Natural killer cell treated with Interleukin-12 subunit alpha and Interleukin-12 subunit beta and Interleukin-15 and Interleukin-18, amount 100 ng/mL, for 72 hours (primary cell): Measurements from ENCODE around the gene LCA5L. TPM values are rescaled to one million over a fixed set of nuclear protein-coding genes. Genes with fewer than 3 reads are reported as not detected.

Source experiments
- ATAC-seq, 2 donors: fragments of 150-1000 bp; cut with Tn5 transposase in 1 of 2; sonication (Bioruptor Pico), chemical (Tn5 transposase) in 1 of 2; 2 replicates each; pipeline ENCODE4 v1.10.0; 2021
- DNase-seq: peaks from one replicate; pipeline ENCODE4 v3.0.0; 2022; ENCODE audit warnings: low spot score
- H3K27ac Mint-ChIP-seq, 2 donors: 1 replicate in 1 of 2; 2 replicates in 1 of 2; pipeline ENCODE4 v1.8.0; 2022; ENCODE audit warnings: mixed read lengths in 2 of 2, mild to moderate bottlenecking in 1 of 2, moderate library complexity in 1 of 2
- H3K27me3 Mint-ChIP-seq, 2 donors: 1 replicate in 1 of 2; 2 replicates in 1 of 2; pipeline ENCODE4 v1.8.0; 2022; ENCODE audit warnings: mixed read lengths in 2 of 2
- H3K36me3 Mint-ChIP-seq: one replicate; pipeline ENCODE4 v1.8.0; 2022; ENCODE audit warnings: mixed read lengths
- H3K4me1 Mint-ChIP-seq, 2 donors: 1 replicate in 1 of 2; 2 replicates in 1 of 2; pipeline ENCODE4 v1.8.0; 2022; ENCODE audit warnings: low read depth in 2 of 2, mixed read lengths in 2 of 2, mild to moderate bottlenecking in 1 of 2
- H3K4me3 Mint-ChIP-seq: one replicate; pipeline ENCODE4 v1.8.0; 2022; ENCODE audit warnings: mixed read lengths
- H3K9me3 Mint-ChIP-seq: 2 replicates; pipeline ENCODE4 v1.8.0; 2022; ENCODE audit warnings: mixed read lengths
- total RNA-seq, 2 donors: library from RNA; stranded (reverse); gene quantifications; one replicate each; pipeline ENCODE4 v1.2.3, GENCODE V29; 2022

The LCA5L gene
- total RNA-seq, 2 donors from 2014 or later = not detected

GRCh38 chr21:39367783-39368182 lies 77.8 kb downstream of the LCA5L start:
- ATAC-seq = no peak
- H3K36me3 Mint-ChIP-seq = no peaks in the 10 kb centered on the region
- H3K4me1 Mint-ChIP-seq = no peaks in the 10 kb centered on the region
- H3K27me3 Mint-ChIP-seq = peaks cover 0 to 12% of the 10 kb centered on the region in 2 donors
- no peak overlapping the region for H3K27ac Mint-ChIP-seq
- H3K9me3 Mint-ChIP-seq = no peaks in the 10 kb centered on the region
- DNase-seq = no peak
- H3K4me3 Mint-ChIP-seq = no peak overlapping the region

- H3K27me3 Mint-ChIP-seq = peaks cover 10 to 21% of the 10 kb centered on the region in 2 donors
- no peaks in the 10 kb centered on the region for H3K36me3 Mint-ChIP-seq
- no peak overlapping the region for H3K4me3 Mint-ChIP-seq
- peaks cover 0 to 8% of the 10 kb centered on the region in 2 donors for H3K4me1 Mint-ChIP-seq
- DNase-seq (no peak), ATAC-seq (no peak)
- H3K9me3 Mint-ChIP-seq = no peaks in the 10 kb centered on the region
- no peak overlapping the region for H3K27ac Mint-ChIP-seq
Measured at GRCh38 chr21:39366563-39366962, 79.0 kb downstream of the LCA5L start.

- ATAC-seq (no peak), DNase-seq (no peak)
- Mint-ChIP-seq H3K27ac (no peak overlapping the region), H3K4me3 (no peak overlapping the region), H3K4me1 (peaks cover 0 to 8% of the 10 kb centered on the region in 2 donors), H3K36me3 (no peaks in the 10 kb centered on the region), H3K27me3 (peaks cover 23 to 25% of the 10 kb centered on the region in 2 donors), H3K9me3 (no peaks in the 10 kb centered on the region)
Measured at GRCh38 chr21:39364949-39365348, 80.6 kb downstream of the LCA5L start.

DNA sequence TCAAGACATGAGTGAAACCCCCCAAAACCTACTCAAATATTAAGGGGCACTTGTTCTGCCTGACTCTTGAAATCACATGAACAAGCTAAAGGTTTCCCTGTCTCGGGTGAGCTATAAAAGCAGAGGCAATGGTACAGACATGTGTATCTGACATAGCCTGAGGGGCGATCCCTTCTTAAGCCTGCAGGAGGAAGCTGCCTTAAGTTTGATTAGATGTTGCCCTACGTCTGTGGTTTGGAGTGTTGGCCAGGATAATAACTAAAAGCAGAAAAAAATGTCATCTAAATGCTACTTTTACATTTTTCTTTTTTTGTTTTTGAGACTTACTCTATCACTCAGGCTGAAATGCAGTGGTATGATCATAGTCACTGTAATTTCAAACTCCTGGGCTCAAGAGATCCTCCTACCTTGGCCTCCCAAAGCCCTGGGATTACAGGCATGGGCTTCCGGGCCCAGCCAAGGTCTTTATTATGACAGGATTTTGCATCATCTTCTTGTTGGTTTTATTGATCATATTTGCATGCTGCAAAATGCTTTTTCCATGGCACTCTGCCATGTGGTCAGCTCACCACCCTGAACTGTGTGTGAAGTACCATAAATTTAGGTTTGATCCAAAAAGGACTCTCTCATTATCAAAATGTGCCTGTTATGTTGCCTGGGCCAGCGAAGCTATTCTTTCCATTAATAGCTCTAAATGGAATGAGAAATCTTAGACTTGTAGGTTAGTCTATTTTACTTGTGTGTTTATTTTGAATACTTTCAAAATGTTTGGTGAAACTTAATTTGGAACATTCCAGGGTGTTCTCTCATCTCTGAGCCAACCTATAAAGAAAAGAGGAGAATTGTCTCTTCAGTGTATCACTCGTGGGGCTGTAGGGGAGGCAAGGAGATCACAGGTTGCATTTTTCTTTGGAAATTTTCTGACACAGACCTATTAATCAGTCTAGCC lies 81.7 kb downstream of the LCA5L start:
- H3K4me3 Mint-ChIP-seq = no peak overlapping the region
- peaks cover 23 to 27% of the 10 kb centered on the region in 2 donors for H3K27me3 Mint-ChIP-seq
- peaks cover 0 to 8% of the 10 kb centered on the region in 2 donors for H3K4me1 Mint-ChIP-seq
- ATAC-seq (no peak), DNase-seq (no peak)
- no peaks in the 10 kb centered on the region for H3K36me3 Mint-ChIP-seq
- no peak overlapping the region for H3K27ac Mint-ChIP-seq
- no peaks in the 10 kb centered on the region for H3K9me3 Mint-ChIP-seq

DNA sequence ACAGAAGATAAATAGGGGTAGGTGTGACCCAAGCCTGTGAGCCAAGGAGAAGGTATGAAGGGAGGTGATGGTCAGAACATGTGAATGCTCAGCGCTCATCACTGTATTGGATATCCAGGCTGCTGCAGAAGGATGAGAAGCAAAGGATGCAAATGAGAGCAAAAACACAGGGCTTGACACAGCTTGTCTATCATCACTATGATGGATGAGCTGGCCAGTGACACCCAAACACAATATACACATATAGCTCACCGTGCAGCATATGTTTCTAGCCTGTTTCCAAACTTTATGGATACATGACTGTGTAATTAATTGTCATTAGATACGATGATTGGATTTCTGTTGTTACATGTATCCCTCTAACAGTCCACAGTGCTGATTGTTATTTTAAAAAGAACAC lies 82.8 kb downstream of the LCA5L start:
- ATAC-seq = no peak
- H3K27me3 Mint-ChIP-seq = peaks cover 23 to 26% of the 10 kb centered on the region in 2 donors
- no peaks in the 10 kb centered on the region for H3K9me3 Mint-ChIP-seq

DNA sequence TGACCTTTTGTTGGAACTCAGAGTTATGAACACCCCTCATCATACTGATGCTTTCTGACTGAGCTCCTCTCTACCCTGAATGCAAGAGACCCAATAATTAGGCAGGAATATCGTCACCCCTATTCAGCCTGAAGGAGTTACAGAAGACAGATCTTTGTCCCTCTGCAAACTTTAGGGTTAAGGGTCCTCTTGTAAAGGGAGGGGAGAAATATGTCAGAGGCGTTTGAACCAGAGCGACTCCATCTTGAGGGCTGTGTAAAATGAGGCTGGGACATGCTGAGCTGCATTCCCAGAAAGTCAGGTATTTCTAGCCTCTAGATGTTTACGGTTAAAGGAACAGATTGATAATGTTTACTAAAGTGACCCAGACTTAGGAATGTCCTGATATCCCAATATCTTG lies 86.2 kb downstream of the LCA5L start:
- Mint-ChIP-seq H3K4me3 (no peak overlapping the region), H3K4me1 (peaks cover 0 to 8% of the 10 kb centered on the region in 2 donors), H3K27ac (no peak overlapping the region), H3K36me3 (no peaks in the 10 kb centered on the region), H3K9me3 (no peaks in the 10 kb centered on the region), H3K27me3 (peaks cover 26 to 42% of the 10 kb centered on the region in 2 donors)
- no peak for DNase-seq
- no peak for ATAC-seq

More for the DNA sequence above, 82.8 kb downstream of the LCA5L start:
- H3K4me1 Mint-ChIP-seq = peaks cover 0 to 8% of the 10 kb centered on the region in 2 donors
- no peak overlapping the region for H3K27ac Mint-ChIP-seq
- DNase-seq = no peak
- no peak overlapping the region for H3K4me3 Mint-ChIP-seq
- no peaks in the 10 kb centered on the region for H3K36me3 Mint-ChIP-seq

Other genes with a start within 250 kb of the LCA5L start
- gene BRWD1, start 132.1 kb downstream of the LCA5L start, total RNA-seq = 10 to 100 TPM; 31.8 to 46.8 TPM
- gene HMGN1, start 96.7 kb downstream of the LCA5L start, total RNA-seq = 100 to 1,000 TPM; 229 to 323 TPM
- under 1 TPM in 1 of 2 donors, not detected in 1; 0.83 TPM for gene SH3BGR, start 6.2 kb upstream of the LCA5L start, total RNA-seq
- not detected for gene B3GALT5, start 167.2 kb upstream of the LCA5L start, total RNA-seq